Panc1 (cell line): ENCODE data around the gene TTBK1. TPM values are rescaled to one million over a fixed set of nuclear protein-coding genes. Genes with fewer than 3 reads are reported as not detected.

Experiments
- ATAC-seq: fragments of 200-7000 bp; cut with Tn5 transposase; 2 replicates; pipeline ENCODE4 v1.9.1; 2020; ENCODE audit warnings: mild to moderate bottlenecking, moderate library complexity
- BruUV-seq: library from RNA; stranded (reverse); fragments of 400-500 nt; replicated peaks from 2 replicates; lab custom pipeline; 2021; lab: Mats Ljungman, UMichigan
- CTCF ChIA-PET: fragments of 300-600 bp; sonication (Branson Sonifier 250); formaldehyde crosslinking; loops from one replicate; lab custom pipeline; 2022; ENCODE audit warnings: antibody characterized with exemption; lab: Charles Lee
- POLR2A ChIA-PET: fragments of 300-600 bp; sonication (Branson Sonifier 250); formaldehyde crosslinking; loops from one replicate; lab custom pipeline; 2022; ENCODE audit warnings: antibody characterized with exemption; lab: Charles Lee
- DNase-seq: peaks from one replicate; pipeline ENCODE4 v3.0.0-alpha.2; 2010; ENCODE audit warnings: low read depth, low spot score
- H3K27ac ChIP-seq: 2 replicates; pipeline ENCODE4 v1.5.1; 2011; ENCODE audit warnings: mild to moderate bottlenecking, low read length, inconsistent platforms
- H3K27me3 ChIP-seq: fragments of 200-500 bp; sonication (Bioruptor generic); 2 replicates; pipeline ENCODE4 v1.6.0; 2014; ENCODE audit warnings: low read length, inconsistent platforms; ENCODE audit not compliant: control insufficient read depth, insufficient read depth
- H3K36me3 ChIP-seq: fragments of 200-500 bp; sonication (Bioruptor generic); 2 replicates; pipeline ENCODE4 v1.5.1; 2014; ENCODE audit warnings: inconsistent platforms, mild to moderate bottlenecking, low read length, moderate library complexity; ENCODE audit not compliant: control insufficient read depth, insufficient read depth
- H3K4me1 ChIP-seq: 2 replicates; pipeline ENCODE4 v1.5.1; 2011; ENCODE audit warnings: inconsistent platforms, mild to moderate bottlenecking, low read length, moderate library complexity; ENCODE audit not compliant: control insufficient read depth, insufficient read depth
- H3K4me3 ChIP-seq, 2 experiments: 2 replicates each; pipeline ENCODE4 v1.5.1; 2011 to 2012; ENCODE audit warnings: low read depth in 2 of 2, low read length in 2 of 2, mild to moderate bottlenecking in 2 of 2, inconsistent platforms in 1 of 2, moderate library complexity in 1 of 2
- H3K9me3 ChIP-seq: fragments of 200-500 bp; sonication (Bioruptor generic); 2 replicates; pipeline ENCODE4 v1.5.1; 2014; ENCODE audit warnings: low read depth, mild to moderate bottlenecking, inconsistent platforms, low read length, moderate library complexity; ENCODE audit not compliant: control insufficient read depth, insufficient read depth
- POLR2AphosphoS5 ChIP-seq: IDR thresholded peaks from 2 replicates; pipeline ENCODE4 v1.6.1; 2012; ENCODE audit warnings: mild to moderate bottlenecking, low read depth, low read length, moderate library complexity
- SIN3A ChIP-seq: IDR thresholded peaks from 2 replicates; pipeline ENCODE4 v1.6.1; 2012; ENCODE audit warnings: low read depth, mild to moderate bottlenecking, low read length, moderate library complexity, borderline replicate concordance; ENCODE audit not compliant: insufficient read depth
- TCF7L2 ChIP-seq: IDR thresholded peaks from 2 replicates; pipeline ENCODE4 v1.6.1; 2011; ENCODE audit warnings: mild to moderate bottlenecking, low read depth, low read length, inconsistent platforms
- in situ Hi-C: cut with HindIII; loops from 2 replicates; pipeline ENCODE4 v1.10.0; 2016; ENCODE audit warnings: low sequenced_read_pairs, low pct_unique_long_range_greater_than_20kb
- intact Hi-C: fragments of 100-400 bp; cut with micrococcal nuclease; formaldehyde crosslinking; loops from one replicate; pipeline ENCODE4 v1.10.0; 2022; ENCODE audit not compliant: unreplicated experiment
- total RNA-seq: library from RNA; stranded (reverse); gene quantifications from one replicate; pipeline ENCODE4 v1.2.1, GENCODE V29; 2021; ENCODE audit not compliant: unreplicated experiment
- TF ChIP-seq, protein P1 (sequence below), 2 experiments: IDR thresholded peaks; 2 replicates each; pipeline ENCODE4 v1.6.1; 2011 to 2012; ENCODE audit warnings: low read depth in 2 of 2, control low read depth in 1 of 2, low read length in 1 of 2, mild to moderate bottlenecking in 1 of 2, moderate library complexity in 1 of 2; ENCODE audit not compliant: insufficient read depth in 1 of 2
- TF ChIP-seq, protein P2 (sequence below): fragments of 450-650 bp; IDR thresholded peaks from 2 replicates; pipeline ENCODE4 v1.5.1; 2017; ENCODE audit warnings: mild to moderate bottlenecking

TTBK1 gene
- total RNA-seq, 1 experiment from 2014 or later: 0.10 TPM

DNA sequence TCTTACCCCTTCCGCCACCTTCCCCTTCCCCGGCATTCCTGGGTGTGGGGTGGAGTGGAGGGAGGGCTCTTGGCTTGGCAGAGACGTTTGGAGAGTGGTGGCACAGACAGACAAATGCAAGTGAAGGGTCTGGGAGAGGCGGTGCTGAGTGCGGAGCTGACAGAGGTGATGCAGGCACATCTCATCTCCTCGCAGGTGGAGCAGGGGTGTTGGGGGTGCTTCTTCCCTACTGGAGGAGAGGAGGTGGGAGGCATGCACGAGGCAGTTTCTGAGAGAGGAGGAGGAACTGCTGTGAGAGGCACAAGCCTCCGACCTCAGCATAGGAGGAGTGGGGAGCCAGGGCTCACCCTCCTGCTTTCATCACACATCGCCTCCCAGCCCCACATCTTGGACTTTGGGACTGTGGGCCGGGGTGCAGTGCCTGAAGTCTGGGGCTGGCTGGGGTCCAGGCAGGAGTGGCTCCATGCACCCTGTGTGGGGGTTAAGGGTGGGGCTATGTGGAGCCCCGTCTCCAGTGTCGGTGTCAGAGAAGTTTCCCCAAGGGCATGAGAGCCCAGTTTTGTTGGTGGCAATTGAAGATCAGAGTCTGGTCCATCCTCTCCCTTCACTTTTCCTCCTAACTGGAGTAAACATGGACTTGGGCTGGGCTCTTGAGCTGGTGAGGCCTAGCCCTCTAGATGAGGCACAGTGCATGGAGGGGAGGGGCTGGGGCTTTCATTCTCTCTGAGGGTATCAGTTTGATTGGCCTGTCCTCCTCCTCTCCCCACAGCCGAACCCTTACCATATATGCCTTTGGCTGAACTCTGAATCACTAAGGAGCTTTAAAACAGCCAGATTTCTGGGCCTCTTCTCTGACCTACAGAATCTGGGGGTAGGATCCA, 34.6 kb downstream of the TTBK1 start:
- Histone ChIP-seq H3K27me3 (0 out of 2 replicates have a peak, but pooled peaks cover 2% of the 10 kb centered on the region), H3K4me3 (no peak overlapping the region), H3K36me3 (no peaks in the 10 kb centered on the region), H3K4me1 (no peaks in the 10 kb centered on the region), H3K9me3 (no peaks in the 10 kb centered on the region), H3K27ac (no peak overlapping the region)
- DNase-seq: no peak
- BruUV-seq: no TSS peak
- ChIA-PET POLR2A (interaction anchor here (0.6 to 0.9 kb wide), 2 partner anchors 19 to 94 kb away, joined by 3 read pairs; no protein-coding TSS in a partner anchor), CTCF (no interaction called here)
- intact Hi-C loops (no loop called here), in situ Hi-C loops (no loop called here)
- ATAC-seq: no peak
- TF ChIP-seq TCF7L2 (no peak), POLR2AphosphoS5 (no peak), SIN3A (no peak)
- TF ChIP-seq, protein P1, sequence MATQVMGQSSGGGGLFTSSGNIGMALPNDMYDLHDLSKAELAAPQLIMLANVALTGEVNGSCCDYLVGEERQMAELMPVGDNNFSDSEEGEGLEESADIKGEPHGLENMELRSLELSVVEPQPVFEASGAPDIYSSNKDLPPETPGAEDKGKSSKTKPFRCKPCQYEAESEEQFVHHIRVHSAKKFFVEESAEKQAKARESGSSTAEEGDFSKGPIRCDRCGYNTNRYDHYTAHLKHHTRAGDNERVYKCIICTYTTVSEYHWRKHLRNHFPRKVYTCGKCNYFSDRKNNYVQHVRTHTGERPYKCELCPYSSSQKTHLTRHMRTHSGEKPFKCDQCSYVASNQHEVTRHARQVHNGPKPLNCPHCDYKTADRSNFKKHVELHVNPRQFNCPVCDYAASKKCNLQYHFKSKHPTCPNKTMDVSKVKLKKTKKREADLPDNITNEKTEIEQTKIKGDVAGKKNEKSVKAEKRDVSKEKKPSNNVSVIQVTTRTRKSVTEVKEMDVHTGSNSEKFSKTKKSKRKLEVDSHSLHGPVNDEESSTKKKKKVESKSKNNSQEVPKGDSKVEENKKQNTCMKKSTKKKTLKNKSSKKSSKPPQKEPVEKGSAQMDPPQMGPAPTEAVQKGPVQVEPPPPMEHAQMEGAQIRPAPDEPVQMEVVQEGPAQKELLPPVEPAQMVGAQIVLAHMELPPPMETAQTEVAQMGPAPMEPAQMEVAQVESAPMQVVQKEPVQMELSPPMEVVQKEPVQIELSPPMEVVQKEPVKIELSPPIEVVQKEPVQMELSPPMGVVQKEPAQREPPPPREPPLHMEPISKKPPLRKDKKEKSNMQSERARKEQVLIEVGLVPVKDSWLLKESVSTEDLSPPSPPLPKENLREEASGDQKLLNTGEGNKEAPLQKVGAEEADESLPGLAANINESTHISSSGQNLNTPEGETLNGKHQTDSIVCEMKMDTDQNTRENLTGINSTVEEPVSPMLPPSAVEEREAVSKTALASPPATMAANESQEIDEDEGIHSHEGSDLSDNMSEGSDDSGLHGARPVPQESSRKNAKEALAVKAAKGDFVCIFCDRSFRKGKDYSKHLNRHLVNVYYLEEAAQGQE (IDR thresholded peaks at IDR 0.05; ENCODE audit: insufficient read depth in 1 of 2, low read depth in 2 of 2, low read length in 1 of 2): no peak
- TF ChIP-seq, protein P2, sequence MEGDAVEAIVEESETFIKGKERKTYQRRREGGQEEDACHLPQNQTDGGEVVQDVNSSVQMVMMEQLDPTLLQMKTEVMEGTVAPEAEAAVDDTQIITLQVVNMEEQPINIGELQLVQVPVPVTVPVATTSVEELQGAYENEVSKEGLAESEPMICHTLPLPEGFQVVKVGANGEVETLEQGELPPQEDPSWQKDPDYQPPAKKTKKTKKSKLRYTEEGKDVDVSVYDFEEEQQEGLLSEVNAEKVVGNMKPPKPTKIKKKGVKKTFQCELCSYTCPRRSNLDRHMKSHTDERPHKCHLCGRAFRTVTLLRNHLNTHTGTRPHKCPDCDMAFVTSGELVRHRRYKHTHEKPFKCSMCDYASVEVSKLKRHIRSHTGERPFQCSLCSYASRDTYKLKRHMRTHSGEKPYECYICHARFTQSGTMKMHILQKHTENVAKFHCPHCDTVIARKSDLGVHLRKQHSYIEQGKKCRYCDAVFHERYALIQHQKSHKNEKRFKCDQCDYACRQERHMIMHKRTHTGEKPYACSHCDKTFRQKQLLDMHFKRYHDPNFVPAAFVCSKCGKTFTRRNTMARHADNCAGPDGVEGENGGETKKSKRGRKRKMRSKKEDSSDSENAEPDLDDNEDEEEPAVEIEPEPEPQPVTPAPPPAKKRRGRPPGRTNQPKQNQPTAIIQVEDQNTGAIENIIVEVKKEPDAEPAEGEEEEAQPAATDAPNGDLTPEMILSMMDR: no peak

DNA sequence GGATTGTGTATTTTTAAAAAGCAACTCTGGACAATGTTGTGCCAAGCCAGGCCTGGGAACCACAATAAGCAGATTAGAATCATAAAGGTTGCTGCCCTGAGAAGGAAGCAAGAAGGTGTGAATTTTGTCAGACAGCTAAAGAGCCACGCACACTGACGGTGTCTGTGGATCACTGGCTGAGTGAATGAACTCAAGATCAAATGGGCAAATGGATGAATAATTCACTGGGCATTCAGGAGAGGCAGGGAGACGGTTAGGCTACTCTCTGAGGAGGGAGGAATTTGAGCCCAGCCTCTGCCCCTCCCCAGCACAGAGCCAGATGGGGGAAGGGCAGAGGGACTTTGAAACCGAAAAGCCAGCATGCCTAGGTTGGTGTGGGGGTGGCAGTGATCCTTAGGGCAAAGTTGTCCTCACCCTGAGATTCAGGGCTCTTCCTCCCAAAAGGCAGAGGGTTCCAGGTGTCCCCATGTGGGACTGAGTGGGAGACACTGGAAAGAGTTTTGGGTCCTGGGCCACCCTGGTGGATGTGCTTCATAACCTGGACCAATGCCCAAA, 35.3 kb downstream of the TTBK1 start:
- no peaks in the 10 kb centered on the region for H3K4me1 ChIP-seq
- no peak for TF ChIP-seq SIN3A
- no peak for TF ChIP-seq TCF7L2
- TF ChIP-seq POLR2AphosphoS5: no peak
- TF ChIP-seq, protein P1 (IDR thresholded peaks at IDR 0.05; ENCODE audit: insufficient read depth in 1 of 2, low read depth in 2 of 2, low read length in 1 of 2): no peak
- TF ChIP-seq, protein P2: no peak
- BruUV-seq: no TSS peak
- ChIA-PET POLR2A (interaction anchor here (0.6 to 0.9 kb wide), 2 partner anchors 18 to 95 kb away, joined by 3 read pairs; no protein-coding TSS in a partner anchor), CTCF (no interaction called here)
- no peak overlapping the region for H3K4me3 ChIP-seq
- in situ Hi-C loops: no loop called here
- DNase-seq (no peak), ATAC-seq (no peak)
- H3K27me3 ChIP-seq: 0 out of 2 replicates have a peak, but pooled peaks cover 2% of the 10 kb centered on the region
- intact Hi-C loops: no loop called here
- H3K36me3 ChIP-seq: no peaks in the 10 kb centered on the region
- H3K27ac ChIP-seq: no peak overlapping the region
- H3K9me3 ChIP-seq: no peaks in the 10 kb centered on the region
